Measurements from ENCODE around the gene PLSCR3. TPM values are rescaled to one million over a fixed set of nuclear protein-coding genes. Genes with fewer than 3 reads are reported as not detected.

The PLSCR3 gene
- total RNA-seq, 2 experiments from 2014 or later, result 66.3 to 70.3 TPM

DNA sequence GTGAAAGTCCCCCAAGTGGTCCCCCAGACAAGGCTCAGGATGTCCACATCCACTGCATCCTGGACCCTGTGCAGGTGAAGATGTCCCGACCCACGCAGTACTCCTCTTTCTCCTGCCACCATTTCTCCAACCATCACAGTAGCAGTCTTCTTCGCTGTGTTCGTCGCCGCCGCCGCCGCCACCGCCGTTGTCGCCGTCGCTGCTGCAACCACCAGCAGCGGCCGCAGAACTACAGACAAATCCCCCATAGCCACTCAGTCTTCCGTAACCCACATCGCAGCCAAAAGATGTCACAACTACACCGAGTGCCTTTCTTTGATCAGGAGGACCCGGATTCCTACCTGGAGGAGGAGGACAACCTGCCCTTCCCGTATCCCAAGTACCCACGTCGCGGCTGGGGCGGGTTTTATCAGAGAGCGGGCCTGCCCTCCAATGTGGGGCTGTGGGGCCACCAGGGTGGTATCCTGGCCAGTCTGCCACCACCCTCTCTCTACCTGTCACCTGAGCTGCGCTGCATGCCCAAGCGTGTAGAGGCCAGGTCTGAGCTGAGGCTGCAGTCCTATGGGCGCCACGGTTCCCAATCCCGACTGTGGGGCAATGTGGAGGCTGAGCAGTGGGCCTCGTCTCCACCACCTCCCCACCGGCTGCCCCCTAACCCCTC lies 32.0 kb upstream of the PLSCR3 start:
- intact Hi-C loops (cut with DNase I, micrococcal nuclease), result no loop called here
- Histone ChIP-seq H3K9me3 (ENCODE audit: control insufficient read depth in 1 of 2, insufficient read depth in 1 of 2, low read length in 2 of 2) (no peaks in the 10 kb centered on the region), H3K4me1 (ENCODE audit: insufficient read depth, low read length) (no peaks in the 10 kb centered on the region), H3K27me3 (ENCODE audit: control insufficient read depth in 1 of 2, insufficient read depth in 2 of 2, low read length in 2 of 2) (no peaks in the 10 kb centered on the region), H3K27ac (ENCODE audit: low read depth in 1 of 2, low read length in 2 of 2) (no peak overlapping the region), H3K4me3 (ENCODE audit: low read length) (no peak overlapping the region), H3K36me3 (ENCODE audit: insufficient read depth, low read length) (no peaks in the 10 kb centered on the region)
- H3K9me3 Mint-ChIP-seq, result no peaks in the 10 kb centered on the region
- no peak for DNase-seq
- ChIA-PET POLR2A (no interaction called here), CTCF (no interaction called here)
- H3K27ac Mint-ChIP-seq, result no peak overlapping the region
- TF ChIP-seq, protein P1, sequence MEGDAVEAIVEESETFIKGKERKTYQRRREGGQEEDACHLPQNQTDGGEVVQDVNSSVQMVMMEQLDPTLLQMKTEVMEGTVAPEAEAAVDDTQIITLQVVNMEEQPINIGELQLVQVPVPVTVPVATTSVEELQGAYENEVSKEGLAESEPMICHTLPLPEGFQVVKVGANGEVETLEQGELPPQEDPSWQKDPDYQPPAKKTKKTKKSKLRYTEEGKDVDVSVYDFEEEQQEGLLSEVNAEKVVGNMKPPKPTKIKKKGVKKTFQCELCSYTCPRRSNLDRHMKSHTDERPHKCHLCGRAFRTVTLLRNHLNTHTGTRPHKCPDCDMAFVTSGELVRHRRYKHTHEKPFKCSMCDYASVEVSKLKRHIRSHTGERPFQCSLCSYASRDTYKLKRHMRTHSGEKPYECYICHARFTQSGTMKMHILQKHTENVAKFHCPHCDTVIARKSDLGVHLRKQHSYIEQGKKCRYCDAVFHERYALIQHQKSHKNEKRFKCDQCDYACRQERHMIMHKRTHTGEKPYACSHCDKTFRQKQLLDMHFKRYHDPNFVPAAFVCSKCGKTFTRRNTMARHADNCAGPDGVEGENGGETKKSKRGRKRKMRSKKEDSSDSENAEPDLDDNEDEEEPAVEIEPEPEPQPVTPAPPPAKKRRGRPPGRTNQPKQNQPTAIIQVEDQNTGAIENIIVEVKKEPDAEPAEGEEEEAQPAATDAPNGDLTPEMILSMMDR (IDR thresholded peaks at IDR 0.05), result no peak
- H3K4me3 Mint-ChIP-seq, result no peak overlapping the region
- no peaks in the 10 kb centered on the region for H3K27me3 Mint-ChIP-seq
- H3K36me3 Mint-ChIP-seq (ENCODE audit: low read depth), result no peaks in the 10 kb centered on the region
- ATAC-seq (ENCODE audit: poor library complexity), result no peak
- H3K4me1 Mint-ChIP-seq (ENCODE audit: low read depth), result no peaks in the 10 kb centered on the region

DNA sequence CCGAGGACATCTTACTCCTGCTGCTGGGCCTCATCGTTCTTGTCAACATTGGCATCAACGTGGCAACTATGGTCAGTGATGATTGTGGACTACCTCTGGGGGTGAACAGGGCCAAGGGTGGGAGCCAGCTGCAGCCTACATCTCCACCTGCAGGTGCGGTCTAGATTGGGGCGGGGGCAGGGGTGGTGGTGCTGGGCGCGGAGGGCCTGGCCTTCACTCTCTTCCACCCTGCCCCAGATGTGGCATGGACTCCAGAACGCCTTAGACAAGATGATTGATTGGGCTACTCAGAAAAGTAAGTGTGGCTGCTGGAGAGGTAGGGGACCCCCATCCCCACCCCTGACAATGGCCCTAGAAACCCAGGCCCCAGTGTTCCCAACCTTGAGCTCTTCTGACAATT lies 31.4 kb upstream of the PLSCR3 start:
- Histone ChIP-seq H3K4me1 (ENCODE audit: insufficient read depth, low read length) (no peaks in the 10 kb centered on the region), H3K27me3 (ENCODE audit: control insufficient read depth in 1 of 2, insufficient read depth in 2 of 2, low read length in 2 of 2) (no peaks in the 10 kb centered on the region), H3K36me3 (ENCODE audit: insufficient read depth, low read length) (no peaks in the 10 kb centered on the region), H3K27ac (ENCODE audit: low read depth in 1 of 2, low read length in 2 of 2) (no peak overlapping the region), H3K4me3 (ENCODE audit: low read length) (no peak overlapping the region), H3K9me3 (ENCODE audit: control insufficient read depth in 1 of 2, insufficient read depth in 1 of 2, low read length in 2 of 2) (peaks cover 0 to 2% of the 10 kb centered on the region in 2 experiments)
- Mint-ChIP-seq H3K4me3 (no peak overlapping the region), H3K36me3 (ENCODE audit: low read depth) (no peaks in the 10 kb centered on the region), H3K9me3 (no peaks in the 10 kb centered on the region), H3K27ac (no peak overlapping the region), H3K27me3 (no peaks in the 10 kb centered on the region), H3K4me1 (ENCODE audit: low read depth) (no peaks in the 10 kb centered on the region)
- POLR2A ChIA-PET, result interaction anchor here (1.0 kb wide), 1 partner anchor 9 kb away, joined by 3 read pairs; the partner anchor contains the start of gene TMEM102
- TF ChIP-seq, protein P1 (IDR thresholded peaks at IDR 0.05), result no peak
- DNase-seq (no peak), ATAC-seq (ENCODE audit: poor library complexity) (no peak)
- intact Hi-C loops (cut with DNase I, micrococcal nuclease), result no loop called here
- CTCF ChIA-PET, result interaction anchor here (1.0 kb wide), 1 partner anchor 11 kb away, joined by 3 read pairs; no protein-coding TSS in a partner anchor

DNA sequence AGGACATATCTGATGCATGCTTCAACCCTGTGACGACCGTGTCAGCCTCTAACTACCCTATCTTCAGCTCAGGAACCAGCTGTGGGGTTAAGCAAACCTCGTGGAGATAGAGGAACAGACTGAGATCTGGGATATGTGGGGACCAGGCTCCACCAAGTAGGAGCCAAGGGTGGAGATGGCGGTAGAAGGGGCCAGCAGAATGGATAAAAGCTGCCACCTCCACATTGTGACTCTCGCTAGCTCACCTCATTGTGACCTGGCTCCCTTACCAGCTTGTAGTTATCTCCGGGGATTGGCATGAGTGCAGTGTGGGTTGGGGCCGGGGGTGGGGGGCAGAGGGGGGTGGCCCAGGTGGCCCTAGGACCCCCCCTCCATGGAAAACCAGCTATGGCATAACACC lies 31.0 kb upstream of the PLSCR3 start, which contains the start of gene SPEM2:
Gene SPEM2, plus strand, starts transcription at position 301 of the 400 bp plus-strand sequence. Its CDS starts 73 bp downstream, at position 374.
- Histone ChIP-seq H3K9me3 (ENCODE audit: control insufficient read depth in 1 of 2, insufficient read depth in 1 of 2, low read length in 2 of 2) (peaks cover 0 to 3% of the 10 kb centered on the region in 2 experiments), H3K27me3 (ENCODE audit: control insufficient read depth in 1 of 2, insufficient read depth in 2 of 2, low read length in 2 of 2) (no peaks in the 10 kb centered on the region), H3K27ac (ENCODE audit: low read depth in 1 of 2, low read length in 2 of 2) (no peak within 1 kb of the TSS), H3K4me1 (ENCODE audit: insufficient read depth, low read length) (no peaks in the 10 kb centered on the region), H3K36me3 (ENCODE audit: insufficient read depth, low read length) (no peaks in the 10 kb centered on the region), H3K4me3 (ENCODE audit: low read length) (no peak within 1 kb of the TSS)
- CTCF ChIA-PET, result interaction anchor here (1.0 kb wide), 1 partner anchor 11 kb away, joined by 3 read pairs; no protein-coding TSS in a partner anchor
- intact Hi-C loops (cut with DNase I, micrococcal nuclease), result no loop called here
- Mint-ChIP-seq H3K27me3 (no peaks in the 10 kb centered on the region), H3K4me1 (ENCODE audit: low read depth) (no peaks in the 10 kb centered on the region), H3K36me3 (ENCODE audit: low read depth) (no peaks in the 10 kb centered on the region), H3K27ac (no peak within 1 kb of the TSS), H3K9me3 (no peaks in the 10 kb centered on the region), H3K4me3 (no peak within 1 kb of the TSS)
- DNase-seq (no peak), ATAC-seq (ENCODE audit: poor library complexity) (no peak)
- TF ChIP-seq, protein P1 (IDR thresholded peaks at IDR 0.05), result no peak
- POLR2A ChIA-PET, result interaction anchor here (1.0 kb wide), 1 partner anchor 10 kb away, joined by 3 read pairs; the partner anchor contains the start of gene TMEM102

All from CD4-positive, alpha-beta T cell (primary cell).